Left lung (tissue), 10 donors: ENCODE results near the gene TACC3. TPM values are rescaled to one million over a fixed set of nuclear protein-coding genes. Genes with fewer than 3 reads are reported as not detected.

Experiments
- ATAC-seq: fragments of 200-7000 bp; cut with Tn5 transposase; one replicate; pipeline ENCODE4 v1.9.1; 2020; ENCODE audit warnings: moderate library complexity
- DNase-seq, 4 donors: peaks; one replicate each; pipeline ENCODE4 v3.0.0-alpha.2; 2013 to 2020
- H3K27ac ChIP-seq, 2 donors: fragments of 200-600 bp; sonication (generic) in 1 of 2; one replicate each; pipeline versions ENCODE4 v1.5.0 to v1.8.0; 2020 to 2021
- H3K27me3 ChIP-seq, 2 donors: fragments of 200-600 bp; sonication (generic) in 1 of 2; one replicate each; pipeline versions ENCODE4 v1.5.0 to v1.8.0; 2020 to 2021
- H3K36me3 ChIP-seq, 2 donors: fragments of 200-600 bp; sonication (generic) in 1 of 2; one replicate each; pipeline versions ENCODE4 v1.5.0 to v1.8.0; 2020 to 2021
- H3K4me1 ChIP-seq, 2 donors: fragments of 200-600 bp; one replicate each; pipeline ENCODE4 v1.8.0; 2021
- H3K4me3 ChIP-seq, 2 donors: fragments of 200-600 bp; sonication (generic) in 1 of 2; one replicate each; pipeline versions ENCODE4 v1.5.0 to v1.8.0; 2020 to 2021; ENCODE audit warnings: mild to moderate bottlenecking in 1 of 2
- H3K9me3 ChIP-seq, 2 donors: fragments of 200-600 bp; sonication (generic) in 1 of 2; one replicate each; pipeline versions ENCODE4 v1.5.0 to v1.8.0; 2020 to 2021
- intact Hi-C, 2 donors: fragments of 100-400 bp; cut with DNase I; formaldehyde crosslinking; loops; one replicate each; pipeline versions ENCODE4 v1.11.2 to v1.14.2; 2022
- polyA plus RNA-seq, 6 donors: library from polyadenylated mRNA; unstranded; fragments of 120-200 nt; gene quantifications; one replicate each; pipeline ENCODE4 v1.2.1, GENCODE V29; 2013; ENCODE audit not compliant: insufficient read length in 6 of 6
- total RNA-seq, 2 donors: library from RNA; stranded (reverse); fragmentation: NEBNext Ultra II Directional; extraction: Animal tissue kit (Norgen Biotek cat#: 25700); gene quantifications; one replicate each; pipeline ENCODE4 v1.2.1, GENCODE V29; 2021
- TF ChIP-seq, protein P1 (sequence below), 2 donors: fragments of 200-600 bp; sonication (generic) in 1 of 2; IDR thresholded peaks; one replicate each; pipeline versions ENCODE4 v1.5.0 to v1.8.0; 2021; ENCODE audit warnings: antibody characterized with exemption in 2 of 2
- donor health status: DM: no; HTN: yes; CAD: no.
- donor health status: DM: no; HTN: no; CAD: no.

The TACC3 gene
- total and polyA plus RNA-seq, 8 donors = 20.3 to 76.2 (median 44.7) TPM

DNA sequence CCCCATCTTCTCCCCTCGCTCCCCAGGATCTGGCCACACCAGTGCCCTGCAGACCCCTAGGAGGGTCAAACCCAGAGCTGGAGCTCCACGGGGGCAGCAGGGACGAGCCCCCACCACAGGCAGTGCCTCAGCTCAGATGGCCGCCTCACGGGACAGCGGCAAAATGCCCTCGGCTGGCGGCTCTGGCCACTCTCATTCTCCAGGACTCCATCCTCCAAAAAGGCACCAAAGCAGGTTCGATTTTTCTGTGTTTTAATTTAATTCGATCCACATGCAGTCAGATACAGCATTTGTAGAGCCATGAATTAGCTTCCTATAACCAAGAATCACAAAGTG, 45.6 kb upstream of the TACC3 start:
- H3K27me3 ChIP-seq = no peaks in the 10 kb centered on the region
- H3K4me1 ChIP-seq = no peaks in the 10 kb centered on the region
- ATAC-seq = no peak
- intact Hi-C loops = no loop called here
- no peaks in the 10 kb centered on the region for H3K36me3 ChIP-seq
- H3K9me3 ChIP-seq = no peaks in the 10 kb centered on the region
- no peak overlapping the region for H3K4me3 ChIP-seq
- TF ChIP-seq, protein P1, sequence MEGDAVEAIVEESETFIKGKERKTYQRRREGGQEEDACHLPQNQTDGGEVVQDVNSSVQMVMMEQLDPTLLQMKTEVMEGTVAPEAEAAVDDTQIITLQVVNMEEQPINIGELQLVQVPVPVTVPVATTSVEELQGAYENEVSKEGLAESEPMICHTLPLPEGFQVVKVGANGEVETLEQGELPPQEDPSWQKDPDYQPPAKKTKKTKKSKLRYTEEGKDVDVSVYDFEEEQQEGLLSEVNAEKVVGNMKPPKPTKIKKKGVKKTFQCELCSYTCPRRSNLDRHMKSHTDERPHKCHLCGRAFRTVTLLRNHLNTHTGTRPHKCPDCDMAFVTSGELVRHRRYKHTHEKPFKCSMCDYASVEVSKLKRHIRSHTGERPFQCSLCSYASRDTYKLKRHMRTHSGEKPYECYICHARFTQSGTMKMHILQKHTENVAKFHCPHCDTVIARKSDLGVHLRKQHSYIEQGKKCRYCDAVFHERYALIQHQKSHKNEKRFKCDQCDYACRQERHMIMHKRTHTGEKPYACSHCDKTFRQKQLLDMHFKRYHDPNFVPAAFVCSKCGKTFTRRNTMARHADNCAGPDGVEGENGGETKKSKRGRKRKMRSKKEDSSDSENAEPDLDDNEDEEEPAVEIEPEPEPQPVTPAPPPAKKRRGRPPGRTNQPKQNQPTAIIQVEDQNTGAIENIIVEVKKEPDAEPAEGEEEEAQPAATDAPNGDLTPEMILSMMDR (IDR thresholded peaks at IDR 0.05) = no peak
- peak in 1 of 4 donors; percentile 62 for DNase-seq
- no peak overlapping the region for H3K27ac ChIP-seq

DNA sequence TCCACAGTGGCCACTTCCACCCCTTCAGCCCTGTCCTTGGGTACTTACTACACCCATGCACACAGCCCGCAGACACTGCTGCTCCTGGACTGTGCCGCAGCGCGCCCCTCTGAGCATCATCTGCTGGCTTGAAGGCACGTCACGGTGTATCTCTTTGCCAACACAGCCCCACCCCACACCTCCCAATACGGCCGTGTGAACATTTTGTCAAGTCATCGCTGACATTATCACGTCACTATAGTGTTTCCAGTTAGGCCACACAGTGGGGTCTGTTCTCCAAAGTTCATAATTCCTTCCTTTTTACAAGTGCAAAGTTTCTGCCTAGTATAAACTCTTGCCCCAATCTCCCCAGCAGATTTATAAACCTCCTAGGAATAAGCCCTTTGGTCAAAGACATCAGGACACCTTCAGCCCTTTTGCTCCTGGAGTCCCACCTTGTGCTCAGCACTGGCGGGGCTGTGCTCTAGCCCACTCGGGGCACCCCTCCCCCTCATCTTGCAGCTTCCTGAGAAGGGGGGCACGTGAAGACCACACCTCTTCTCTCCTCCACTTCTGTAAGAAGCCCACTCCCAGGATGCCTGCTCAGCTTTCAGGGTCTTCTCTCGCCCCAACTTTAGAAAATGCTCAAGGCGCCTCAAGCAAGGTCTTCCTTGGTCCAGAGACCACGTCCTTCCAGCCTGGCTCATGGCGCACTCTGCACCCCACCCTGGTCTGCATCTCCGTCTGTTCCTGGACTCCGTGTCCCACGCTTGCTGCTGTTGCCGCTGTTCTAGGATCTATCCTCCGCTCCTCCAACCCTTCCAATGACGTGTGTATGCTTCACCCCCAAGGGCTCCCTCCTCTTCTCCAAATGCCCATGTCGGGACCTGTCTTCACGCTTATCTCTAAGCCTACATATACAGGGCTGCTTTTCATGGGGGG, 44.5 kb upstream of the TACC3 start:
- Histone ChIP-seq H3K4me3 (no peak overlapping the region), H3K27me3 (no peaks in the 10 kb centered on the region), H3K4me1 (no peaks in the 10 kb centered on the region), H3K36me3 (no peaks in the 10 kb centered on the region), H3K9me3 (no peaks in the 10 kb centered on the region), H3K27ac (no peak overlapping the region)
- intact Hi-C loops = no loop called here
- no peak for ATAC-seq
- no peak for DNase-seq
- TF ChIP-seq, protein P1 (IDR thresholded peaks at IDR 0.05) = no peak

DNA sequence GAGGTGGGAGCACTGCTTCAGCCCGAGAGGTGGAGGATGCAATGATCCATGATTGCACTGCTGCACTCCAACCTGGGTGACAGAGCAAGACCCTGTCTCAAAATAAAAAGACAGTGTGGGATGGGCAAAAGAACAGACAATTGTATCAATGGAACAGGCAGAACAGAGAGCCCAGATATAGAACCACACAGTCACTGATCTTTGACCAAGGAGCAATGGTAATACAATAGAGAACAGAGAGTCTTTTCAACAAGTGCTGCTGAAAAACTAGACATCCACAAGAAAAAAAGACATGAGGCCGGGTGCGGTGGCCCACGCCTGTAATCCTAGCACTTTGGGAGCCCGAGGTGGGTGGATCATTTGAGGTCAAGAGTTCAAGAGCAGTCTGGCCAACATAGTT, 43.1 kb upstream of the TACC3 start:
- H3K4me1 ChIP-seq = peaks cover 0 to 5% of the 10 kb centered on the region in 2 donors
- no peaks in the 10 kb centered on the region for H3K36me3 ChIP-seq
- DNase-seq (no peak), ATAC-seq (no peak)
- H3K27ac ChIP-seq = no peak overlapping the region
- no peaks in the 10 kb centered on the region for H3K27me3 ChIP-seq
- no peak overlapping the region for H3K4me3 ChIP-seq
- TF ChIP-seq, protein P1 (IDR thresholded peaks at IDR 0.05) = no peak
- intact Hi-C loops = no loop called here
- H3K9me3 ChIP-seq = no peaks in the 10 kb centered on the region

DNA sequence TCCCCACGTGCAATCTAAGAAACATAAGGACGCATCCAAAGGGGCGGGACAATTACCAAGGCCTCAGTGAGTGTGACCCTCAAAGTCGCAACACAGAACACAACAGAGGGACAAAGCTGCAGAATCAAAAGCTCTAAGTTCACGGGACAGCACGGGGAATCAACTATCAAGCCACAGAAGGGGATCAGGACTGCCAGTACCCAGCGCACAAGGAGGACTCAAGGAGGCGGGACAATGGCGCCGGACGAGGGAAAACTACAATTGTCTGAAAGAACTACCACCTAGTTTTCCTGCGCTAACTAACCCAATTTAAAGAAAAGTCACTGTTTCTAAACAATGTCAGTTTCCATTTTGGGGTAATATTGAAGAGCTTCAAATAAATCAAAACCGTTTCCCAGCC, 38.5 kb upstream of the TACC3 start:
- Histone ChIP-seq H3K36me3 (no peaks in the 10 kb centered on the region), H3K4me1 (peaks cover 0 to 21% of the 10 kb centered on the region in 2 donors), H3K27me3 (no peaks in the 10 kb centered on the region), H3K4me3 (peak overlapping the region; percentile 50 to 52), H3K27ac (peak overlapping the region; percentile 71 to 77), H3K9me3 (no peaks in the 10 kb centered on the region)
- intact Hi-C loops = no loop called here
- no peak for DNase-seq
- ATAC-seq = no peak
- TF ChIP-seq, protein P1 (IDR thresholded peaks at IDR 0.05) = no peak

DNA sequence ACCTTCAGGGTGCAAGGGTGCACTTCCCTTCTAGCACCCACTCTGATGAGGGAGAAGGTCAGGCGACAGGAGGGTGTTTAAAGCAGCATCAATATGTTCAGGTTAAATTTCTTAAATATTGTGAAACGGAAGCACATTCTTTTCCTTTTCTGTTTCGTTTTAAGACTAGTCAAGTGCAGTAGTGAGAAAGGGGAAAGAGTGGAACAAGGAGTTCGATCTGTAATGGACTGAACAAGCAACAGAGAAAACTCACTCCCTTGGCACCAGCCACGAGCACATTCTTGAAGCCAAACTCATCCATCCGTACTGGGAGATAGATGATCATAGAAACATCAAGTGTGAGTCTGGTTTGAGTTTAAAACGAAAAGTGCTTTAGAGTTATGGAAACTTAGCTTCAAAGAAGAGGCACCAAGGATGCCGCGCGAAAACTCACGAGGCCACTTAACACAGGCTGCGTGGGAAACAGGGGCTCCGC, 38.0 kb upstream of the TACC3 start:
- Histone ChIP-seq H3K36me3 (no peaks in the 10 kb centered on the region), H3K9me3 (no peaks in the 10 kb centered on the region), H3K27ac (peak overlapping the region; percentile 71 to 77), H3K4me3 (peak overlapping the region; percentile 50 to 52), H3K4me1 (peaks cover 0 to 21% of the 10 kb centered on the region in 2 donors), H3K27me3 (no peaks in the 10 kb centered on the region)
- TF ChIP-seq, protein P1 (IDR thresholded peaks at IDR 0.05) = no peak
- no peak for ATAC-seq
- intact Hi-C loops = no loop called here
- no peak for DNase-seq
